ENCODE data around the gene ATP5F1D.

ATP5F1D gene

DNA sequence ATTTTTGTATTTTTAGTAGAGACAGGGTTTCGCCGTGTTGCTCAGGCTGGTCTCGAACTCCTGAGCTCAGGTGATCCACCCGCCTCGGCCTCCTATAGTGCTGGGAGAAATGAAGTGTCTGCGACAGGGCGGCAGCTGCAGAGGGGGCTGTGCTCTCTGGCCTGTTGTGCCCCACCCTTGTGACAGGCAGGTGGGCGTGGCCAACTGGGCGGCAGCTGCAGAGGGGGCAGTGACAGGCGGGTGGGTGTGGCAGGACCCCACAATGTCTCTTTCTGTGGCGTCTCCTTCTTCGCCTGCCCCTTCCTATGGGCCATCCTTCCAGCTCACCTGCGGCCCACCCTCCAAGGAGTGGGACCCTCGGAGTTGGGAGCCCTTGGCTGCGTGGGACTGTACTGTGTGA is 24.2 kb upstream of the ATP5F1D start:
- TF ChIP-seq, protein P1, sequence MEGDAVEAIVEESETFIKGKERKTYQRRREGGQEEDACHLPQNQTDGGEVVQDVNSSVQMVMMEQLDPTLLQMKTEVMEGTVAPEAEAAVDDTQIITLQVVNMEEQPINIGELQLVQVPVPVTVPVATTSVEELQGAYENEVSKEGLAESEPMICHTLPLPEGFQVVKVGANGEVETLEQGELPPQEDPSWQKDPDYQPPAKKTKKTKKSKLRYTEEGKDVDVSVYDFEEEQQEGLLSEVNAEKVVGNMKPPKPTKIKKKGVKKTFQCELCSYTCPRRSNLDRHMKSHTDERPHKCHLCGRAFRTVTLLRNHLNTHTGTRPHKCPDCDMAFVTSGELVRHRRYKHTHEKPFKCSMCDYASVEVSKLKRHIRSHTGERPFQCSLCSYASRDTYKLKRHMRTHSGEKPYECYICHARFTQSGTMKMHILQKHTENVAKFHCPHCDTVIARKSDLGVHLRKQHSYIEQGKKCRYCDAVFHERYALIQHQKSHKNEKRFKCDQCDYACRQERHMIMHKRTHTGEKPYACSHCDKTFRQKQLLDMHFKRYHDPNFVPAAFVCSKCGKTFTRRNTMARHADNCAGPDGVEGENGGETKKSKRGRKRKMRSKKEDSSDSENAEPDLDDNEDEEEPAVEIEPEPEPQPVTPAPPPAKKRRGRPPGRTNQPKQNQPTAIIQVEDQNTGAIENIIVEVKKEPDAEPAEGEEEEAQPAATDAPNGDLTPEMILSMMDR (IDR thresholded peaks at IDR 0.05; ENCODE audit: low read depth, low read length, missing control alignments), result no peak
- H3K4me3 ChIP-seq (replicated peaks; ENCODE audit: low read depth, low read length), result no peak overlapping the region
- no peak for DNase-seq (ENCODE audit: extremely low read depth, low read depth)

DNA sequence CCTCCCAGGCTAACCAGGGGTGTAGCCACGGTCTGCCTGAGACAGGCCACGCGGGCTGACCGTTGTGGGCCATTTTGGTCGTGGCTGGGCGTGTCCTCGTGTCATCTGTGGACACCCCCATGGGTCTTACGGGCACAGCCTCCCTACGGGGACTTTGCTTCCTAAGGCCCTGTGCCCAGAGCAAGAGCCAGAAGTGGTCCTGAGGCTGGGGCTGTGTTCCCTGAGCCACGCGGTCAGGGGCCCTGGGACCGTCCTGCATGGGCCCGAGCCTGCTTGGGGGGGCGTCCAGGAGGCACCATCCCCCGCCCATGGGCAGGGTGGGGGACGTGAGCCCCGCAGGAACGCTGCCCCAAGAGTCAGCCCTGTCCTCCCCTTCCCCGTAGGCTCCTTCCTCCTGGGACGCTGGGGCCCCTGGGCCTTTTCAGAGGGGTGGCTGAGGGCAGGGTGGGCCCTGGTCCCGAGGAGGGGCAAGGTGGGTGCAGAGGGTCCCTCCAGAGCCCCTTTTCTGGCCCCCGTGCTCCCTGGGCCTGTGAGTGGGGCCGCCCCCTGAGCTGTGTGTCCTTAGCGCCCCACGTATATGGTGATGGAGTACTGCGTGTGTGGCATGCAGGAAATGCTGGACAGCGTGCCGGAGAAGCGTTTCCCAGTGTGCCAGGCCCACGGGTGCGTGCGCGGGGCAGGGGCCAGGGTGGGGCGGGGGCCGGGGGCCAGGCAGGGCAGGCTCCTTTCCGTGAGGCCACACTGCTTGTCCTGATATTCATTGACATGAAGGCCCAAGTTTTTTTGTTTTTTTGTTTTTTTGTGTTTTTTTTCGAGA is 22.6 kb upstream of the ATP5F1D start:
- H3K4me3 ChIP-seq (replicated peaks; ENCODE audit: low read depth, low read length), result no peak overlapping the region
- TF ChIP-seq, protein P1 (IDR thresholded peaks at IDR 0.05; ENCODE audit: low read depth, low read length, missing control alignments), result no peak
- no peak for DNase-seq (ENCODE audit: extremely low read depth, low read depth)

DNA sequence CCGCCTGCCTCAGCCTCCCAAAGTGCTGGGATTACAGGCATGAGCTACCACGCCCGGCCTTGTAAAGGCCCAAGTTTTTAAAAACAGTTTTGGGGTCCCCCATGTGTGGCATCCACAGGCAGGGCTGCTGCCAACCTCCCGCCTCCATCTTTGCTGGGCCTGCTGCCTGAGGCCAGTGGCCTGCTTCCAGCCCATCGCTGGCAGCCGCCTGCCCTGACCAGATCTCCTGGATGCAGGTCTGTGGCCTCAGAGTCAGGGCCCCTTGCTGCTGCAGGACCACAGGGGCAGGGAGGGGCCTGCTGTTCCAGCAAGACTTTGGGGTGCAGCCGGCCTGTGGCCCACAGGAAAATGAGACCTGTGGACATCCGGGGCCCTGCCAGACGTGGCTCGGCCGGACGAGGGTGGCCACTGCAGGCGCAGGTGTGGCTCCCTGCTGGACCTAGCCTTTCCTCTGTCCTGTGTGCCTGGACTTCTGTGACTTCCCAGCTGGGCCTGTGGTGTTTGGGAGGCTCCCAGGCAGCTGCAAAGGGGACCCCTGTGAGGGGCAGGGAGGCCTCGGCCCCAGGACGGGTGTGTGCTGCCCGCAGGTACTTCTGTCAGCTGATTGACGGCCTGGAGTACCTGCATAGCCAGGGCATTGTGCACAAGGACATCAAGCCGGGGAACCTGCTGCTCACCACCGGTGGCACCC is 21.6 kb upstream of the ATP5F1D start:
- TF ChIP-seq, protein P1 (IDR thresholded peaks at IDR 0.05; ENCODE audit: low read depth, low read length, missing control alignments), result no peak
- no peak overlapping the region for H3K4me3 ChIP-seq (replicated peaks; ENCODE audit: low read depth, low read length)
- no peak for DNase-seq (ENCODE audit: extremely low read depth, low read depth)

DNA sequence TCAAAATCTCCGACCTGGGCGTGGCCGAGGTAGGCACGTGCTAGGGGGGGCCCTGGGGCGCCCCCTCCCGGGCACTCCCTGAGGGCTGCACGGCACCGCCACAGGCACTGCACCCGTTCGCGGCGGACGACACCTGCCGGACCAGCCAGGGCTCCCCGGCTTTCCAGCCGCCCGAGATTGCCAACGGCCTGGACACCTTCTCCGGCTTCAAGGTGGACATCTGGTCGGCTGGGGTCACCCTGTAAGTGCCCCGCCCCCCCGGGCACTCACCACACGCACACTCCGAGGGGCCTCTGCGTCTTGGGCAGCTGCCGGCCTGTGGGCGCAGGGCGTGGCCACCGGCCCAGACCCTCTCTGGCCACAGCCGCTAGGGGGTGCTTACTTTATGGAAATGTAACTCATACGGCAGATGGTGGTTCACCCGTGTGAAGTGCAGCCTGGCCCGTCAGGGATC is 21.0 kb upstream of the ATP5F1D start:
- DNase-seq (ENCODE audit: extremely low read depth, low read depth), result no peak
- H3K4me3 ChIP-seq (replicated peaks; ENCODE audit: low read depth, low read length), result no peak overlapping the region
- TF ChIP-seq, protein P1 (IDR thresholded peaks at IDR 0.05; ENCODE audit: low read depth, low read length, missing control alignments), result no peak

DNA sequence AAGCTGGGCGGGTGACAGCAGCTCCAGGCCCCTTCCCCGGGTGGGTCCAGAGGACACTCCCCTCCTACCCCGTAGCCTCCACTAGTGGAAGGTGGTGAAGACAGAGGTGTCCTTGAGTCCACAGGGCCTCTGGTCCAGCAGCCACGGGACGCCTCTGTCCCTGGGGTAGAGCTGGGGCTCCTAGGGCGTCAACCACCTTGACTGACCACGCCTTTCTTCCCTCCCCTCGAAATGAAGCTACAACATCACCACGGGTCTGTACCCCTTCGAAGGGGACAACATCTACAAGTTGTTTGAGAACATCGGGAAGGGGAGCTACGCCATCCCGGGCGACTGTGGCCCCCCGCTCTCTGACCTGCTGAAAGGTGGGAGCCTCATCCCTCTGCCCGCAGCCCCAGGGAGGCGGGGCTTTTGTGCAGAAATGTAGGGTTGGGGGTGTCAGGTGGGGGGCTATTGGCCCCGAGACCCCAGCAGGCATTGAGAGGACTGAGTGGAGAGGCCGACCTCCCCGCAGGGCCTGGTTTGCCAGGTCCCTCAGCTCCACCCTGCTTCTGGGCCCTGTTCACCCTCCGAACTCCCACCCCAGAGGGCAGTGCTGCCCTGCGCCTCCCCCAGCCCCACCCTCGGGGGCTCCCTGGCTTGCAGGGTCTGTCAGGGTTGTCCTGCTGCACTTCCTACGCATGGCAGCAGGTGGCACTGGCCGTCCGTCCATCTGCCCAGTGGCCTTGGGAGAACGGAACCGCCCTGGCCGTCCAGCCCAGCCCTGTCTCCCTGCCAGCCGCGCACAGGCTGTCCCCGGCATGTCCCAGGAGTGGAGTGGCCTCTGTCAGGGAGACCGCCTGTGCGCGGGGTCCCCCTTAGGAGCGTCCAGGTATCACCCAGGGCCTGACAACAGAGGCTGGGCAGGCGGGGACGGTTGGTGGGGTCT is 20.3 kb upstream of the ATP5F1D start:
- no peak overlapping the region for H3K4me3 ChIP-seq (replicated peaks; ENCODE audit: low read depth, low read length)
- TF ChIP-seq, protein P1 (IDR thresholded peaks at IDR 0.05; ENCODE audit: low read depth, low read length, missing control alignments), result peak; percentile 59
- no peak for DNase-seq (ENCODE audit: extremely low read depth, low read depth)

DNA sequence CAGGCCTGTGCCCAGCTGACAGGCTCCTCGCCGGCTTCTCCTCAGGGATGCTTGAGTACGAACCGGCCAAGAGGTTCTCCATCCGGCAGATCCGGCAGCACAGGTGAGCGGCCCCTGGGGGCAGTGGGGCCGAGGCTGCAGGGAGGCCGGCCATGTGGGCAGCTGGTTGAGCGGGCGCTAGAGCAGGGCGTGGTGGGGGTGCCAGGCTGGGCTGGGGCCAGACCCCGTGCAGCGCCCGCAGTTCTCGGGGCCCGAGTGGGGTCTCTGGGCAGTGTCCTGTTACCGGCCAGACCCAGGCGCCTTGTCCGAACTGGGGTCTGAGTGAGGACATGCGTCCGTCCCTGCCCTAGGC is 19.7 kb upstream of the ATP5F1D start:
- TF ChIP-seq, protein P1 (IDR thresholded peaks at IDR 0.05; ENCODE audit: low read depth, low read length, missing control alignments), result no peak
- DNase-seq (ENCODE audit: extremely low read depth, low read depth), result no peak
- no peak overlapping the region for H3K4me3 ChIP-seq (replicated peaks; ENCODE audit: low read depth, low read length)
